ENCODE data around the gene MYL11.

MYL11 gene

DNA sequence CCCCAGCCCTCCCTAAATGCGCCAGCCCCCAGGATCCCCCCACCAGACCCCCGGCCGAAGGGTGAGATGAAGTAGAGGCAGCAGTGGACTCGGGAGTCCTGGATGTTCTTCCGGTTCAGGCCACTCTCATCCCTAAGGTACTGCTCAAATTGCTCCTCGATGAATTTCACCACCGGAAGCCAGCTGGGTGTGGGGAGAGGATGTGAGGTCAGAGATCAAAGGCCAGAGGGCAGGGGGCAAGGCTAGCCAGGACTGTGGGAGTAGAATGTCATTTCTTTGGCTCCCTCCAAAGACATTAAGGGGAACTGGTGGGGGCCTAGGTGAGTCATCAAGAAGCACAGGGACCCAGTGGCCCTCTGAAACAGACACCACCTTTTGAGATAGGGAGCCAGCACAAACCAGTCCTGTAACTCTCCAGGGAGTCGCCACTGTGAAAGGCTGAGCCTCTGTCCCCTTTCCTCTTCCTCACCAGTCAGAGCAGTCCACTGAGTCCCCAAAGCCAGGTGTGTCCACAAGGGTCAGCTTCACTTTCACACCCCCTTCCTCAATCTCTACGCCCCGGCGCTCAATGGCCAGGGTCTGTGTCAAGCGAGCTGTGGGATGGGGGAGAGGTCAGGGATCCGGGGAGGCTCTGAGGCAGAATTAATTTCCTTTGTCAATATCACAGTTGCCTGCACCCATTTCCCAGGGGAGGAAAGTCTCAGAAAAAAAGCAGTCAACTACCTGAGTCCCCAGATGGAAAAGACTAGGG is 6.9 kb downstream of the MYL11 start:
- Histone ChIP-seq H3K4me3 (ENCODE audit: low read depth, low read length) (no peak overlapping the region), H3K4me1 (peaks cover 4% of the 10 kb centered on the region), H3K36me3 (ENCODE audit: control insufficient read depth, insufficient read depth, low read length) (no peaks in the 10 kb centered on the region), H3K9ac (no peak overlapping the region), H3K27ac (no peak overlapping the region), H3K4me2 (ENCODE audit: low read length) (no peak overlapping the region), H3K9me3 (ENCODE audit: control insufficient read depth, low read length) (no peaks in the 10 kb centered on the region), H3K27me3 (ENCODE audit: control insufficient read depth, insufficient read depth, low read length) (no peaks in the 10 kb centered on the region), H2AFZ (no peak overlapping the region), H3K79me2 (no peaks in the 10 kb centered on the region)
- TF ChIP-seq, protein P1, sequence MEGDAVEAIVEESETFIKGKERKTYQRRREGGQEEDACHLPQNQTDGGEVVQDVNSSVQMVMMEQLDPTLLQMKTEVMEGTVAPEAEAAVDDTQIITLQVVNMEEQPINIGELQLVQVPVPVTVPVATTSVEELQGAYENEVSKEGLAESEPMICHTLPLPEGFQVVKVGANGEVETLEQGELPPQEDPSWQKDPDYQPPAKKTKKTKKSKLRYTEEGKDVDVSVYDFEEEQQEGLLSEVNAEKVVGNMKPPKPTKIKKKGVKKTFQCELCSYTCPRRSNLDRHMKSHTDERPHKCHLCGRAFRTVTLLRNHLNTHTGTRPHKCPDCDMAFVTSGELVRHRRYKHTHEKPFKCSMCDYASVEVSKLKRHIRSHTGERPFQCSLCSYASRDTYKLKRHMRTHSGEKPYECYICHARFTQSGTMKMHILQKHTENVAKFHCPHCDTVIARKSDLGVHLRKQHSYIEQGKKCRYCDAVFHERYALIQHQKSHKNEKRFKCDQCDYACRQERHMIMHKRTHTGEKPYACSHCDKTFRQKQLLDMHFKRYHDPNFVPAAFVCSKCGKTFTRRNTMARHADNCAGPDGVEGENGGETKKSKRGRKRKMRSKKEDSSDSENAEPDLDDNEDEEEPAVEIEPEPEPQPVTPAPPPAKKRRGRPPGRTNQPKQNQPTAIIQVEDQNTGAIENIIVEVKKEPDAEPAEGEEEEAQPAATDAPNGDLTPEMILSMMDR (IDR thresholded peaks at IDR 0.05), result no peak

DNA sequence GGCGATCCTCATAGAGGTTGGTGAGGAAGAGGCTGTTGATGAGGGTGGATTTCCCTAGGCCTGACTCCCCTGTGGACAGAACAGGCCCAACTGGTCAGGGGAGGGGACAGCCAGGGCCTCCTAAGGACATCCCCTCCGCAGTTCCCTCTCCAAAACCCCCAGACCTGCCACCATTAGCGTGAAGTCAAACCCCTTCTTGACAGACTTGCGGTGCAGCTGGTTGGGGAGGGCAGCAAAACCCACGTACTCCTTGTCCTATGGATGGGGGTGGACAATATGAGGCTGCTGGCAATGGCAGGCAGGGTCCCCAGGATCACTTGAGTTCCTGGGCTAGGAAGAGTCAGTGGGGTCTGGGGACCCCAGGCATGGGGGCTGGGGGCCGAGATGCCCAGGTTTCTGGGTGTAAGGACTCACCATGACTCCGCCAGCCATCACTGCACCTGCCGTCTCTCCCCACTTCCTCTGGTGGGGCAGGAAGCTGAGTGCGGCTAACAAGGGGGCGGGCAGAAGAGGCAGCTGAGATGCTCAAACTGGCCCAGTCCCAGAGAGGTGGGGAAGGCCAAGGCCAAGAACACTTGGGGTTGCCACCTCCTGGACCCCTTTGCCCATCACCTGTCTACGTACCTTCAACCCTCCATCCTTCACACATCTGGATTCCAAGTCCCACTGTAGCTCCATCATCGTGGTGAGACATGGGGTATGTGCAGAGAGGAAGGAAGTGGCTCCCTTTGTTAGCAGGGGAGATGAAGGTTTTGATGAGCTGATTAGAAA is 7.7 kb downstream of the MYL11 start, which contains the start of gene SEPTIN1:
TSS of gene SEPTIN1 (minus strand) at position 451 of the 771 bp plus-strand sequence. CDS start at position 432, 19 bp downstream.
- H3K4me3 ChIP-seq (ENCODE audit: low read depth, low read length), result no peak within 1 kb of the TSS
- TF ChIP-seq, protein P1 (IDR thresholded peaks at IDR 0.05), result no peak
- no peaks in the 10 kb centered on the region for H3K36me3 ChIP-seq (ENCODE audit: control insufficient read depth, insufficient read depth, low read length)
- H3K9ac ChIP-seq, result no peak within 1 kb of the TSS
- no peaks in the 10 kb centered on the region for H3K27me3 ChIP-seq (ENCODE audit: control insufficient read depth, insufficient read depth, low read length)
- no peaks in the 10 kb centered on the region for H3K9me3 ChIP-seq (ENCODE audit: control insufficient read depth, low read length)
- H3K4me2 ChIP-seq (ENCODE audit: low read length), result no peak within 1 kb of the TSS
- H2AFZ ChIP-seq, result no peak within 1 kb of the TSS
- peaks cover 1% of the 10 kb centered on the region for H3K4me1 ChIP-seq
- no peak within 1 kb of the TSS for H3K27ac ChIP-seq
- H3K79me2 ChIP-seq, result no peaks in the 10 kb centered on the region

- Histone ChIP-seq H3K4me1 (no peaks in the 10 kb centered on the region), H3K4me2 (ENCODE audit: low read length) (no peak overlapping the region), H3K4me3 (ENCODE audit: low read depth, low read length) (no peak overlapping the region), H2AFZ (no peak overlapping the region), H3K9me3 (ENCODE audit: control insufficient read depth, low read length) (no peaks in the 10 kb centered on the region), H3K79me2 (no peaks in the 10 kb centered on the region), H3K27ac (no peak overlapping the region), H3K9ac (no peak overlapping the region), H3K27me3 (ENCODE audit: control insufficient read depth, insufficient read depth, low read length) (no peaks in the 10 kb centered on the region), H3K36me3 (ENCODE audit: control insufficient read depth, insufficient read depth, low read length) (no peaks in the 10 kb centered on the region)
- TF ChIP-seq, protein P1 (IDR thresholded peaks at IDR 0.05), result no peak
Observed at GRCh38 chr16:30383521-30383920, 8.9 kb downstream of the MYL11 start.

DNA sequence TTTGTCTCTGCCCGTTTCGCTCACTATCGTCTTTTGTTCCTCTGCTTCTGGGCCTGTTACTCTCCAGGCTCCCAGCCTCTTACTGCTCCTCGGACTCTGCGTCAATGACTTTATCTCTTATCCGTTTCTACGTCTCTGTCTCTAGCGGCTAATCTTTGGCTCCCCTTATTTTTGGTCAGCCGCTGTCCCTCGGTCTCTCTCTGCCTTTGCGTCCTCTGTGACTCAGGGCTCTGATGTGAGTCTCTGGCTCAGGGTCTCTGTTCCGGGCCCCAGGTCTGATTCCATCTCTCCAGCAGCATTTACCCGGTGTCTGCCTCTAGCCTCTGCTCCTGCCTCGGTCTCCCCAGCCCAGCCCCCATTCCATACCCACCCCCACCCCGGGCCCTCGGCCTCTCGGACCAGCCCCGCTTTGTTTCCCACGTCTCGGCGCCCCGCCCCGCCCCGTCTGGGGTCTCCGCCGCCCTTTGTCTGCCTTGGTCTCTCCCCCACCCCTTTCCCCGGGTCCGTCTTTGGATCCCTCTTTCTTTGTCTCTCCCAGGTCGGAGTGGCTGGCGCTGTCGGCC is 20.1 kb downstream of the MYL11 start:
- H3K4me1 ChIP-seq, result peaks cover 14% of the 10 kb centered on the region
- TF ChIP-seq, protein P1 (IDR thresholded peaks at IDR 0.05), result no peak

More for the DNA sequence above, 20.1 kb downstream of the MYL11 start:
- Histone ChIP-seq H3K4me2 (ENCODE audit: low read length) (peak overlapping the region; percentile 79), H2AFZ (peak overlapping the region; percentile 96), H3K9ac (peak overlapping the region; percentile 83), H3K27ac (peak overlapping the region; percentile 83), H3K9me3 (ENCODE audit: control insufficient read depth, low read length) (no peaks in the 10 kb centered on the region), H3K4me3 (ENCODE audit: low read depth, low read length) (peak overlapping the region; percentile 63), H3K79me2 (no peaks in the 10 kb centered on the region), H3K27me3 (ENCODE audit: control insufficient read depth, insufficient read depth, low read length) (no peaks in the 10 kb centered on the region), H3K36me3 (ENCODE audit: control insufficient read depth, insufficient read depth, low read length) (no peaks in the 10 kb centered on the region)
